ENCODE data around the gene MSI2.

MSI2 gene

GRCh38 chr17:57533684-57534305 lies 277.5 kb downstream of the MSI2 start:
- DNase-seq, result no peak

- DNase-seq, result no peak
Observed at GRCh38 chr17:57534863-57535248, 278.5 kb downstream of the MSI2 start.

GRCh38 chr17:57535249-57535966 lies 279.1 kb downstream of the MSI2 start:
- DNase-seq, result peak in 1 of 2 experiments; percentile 67

GRCh38 chr17:57536289-57536688 lies 280.0 kb downstream of the MSI2 start:
- DNase-seq, result no peak

- no peak for DNase-seq
Observed at GRCh38 chr17:57536789-57537523, 280.6 kb downstream of the MSI2 start.

GRCh38 chr17:57537524-57538410 lies 281.4 kb downstream of the MSI2 start:
- no peak for DNase-seq

DNA sequence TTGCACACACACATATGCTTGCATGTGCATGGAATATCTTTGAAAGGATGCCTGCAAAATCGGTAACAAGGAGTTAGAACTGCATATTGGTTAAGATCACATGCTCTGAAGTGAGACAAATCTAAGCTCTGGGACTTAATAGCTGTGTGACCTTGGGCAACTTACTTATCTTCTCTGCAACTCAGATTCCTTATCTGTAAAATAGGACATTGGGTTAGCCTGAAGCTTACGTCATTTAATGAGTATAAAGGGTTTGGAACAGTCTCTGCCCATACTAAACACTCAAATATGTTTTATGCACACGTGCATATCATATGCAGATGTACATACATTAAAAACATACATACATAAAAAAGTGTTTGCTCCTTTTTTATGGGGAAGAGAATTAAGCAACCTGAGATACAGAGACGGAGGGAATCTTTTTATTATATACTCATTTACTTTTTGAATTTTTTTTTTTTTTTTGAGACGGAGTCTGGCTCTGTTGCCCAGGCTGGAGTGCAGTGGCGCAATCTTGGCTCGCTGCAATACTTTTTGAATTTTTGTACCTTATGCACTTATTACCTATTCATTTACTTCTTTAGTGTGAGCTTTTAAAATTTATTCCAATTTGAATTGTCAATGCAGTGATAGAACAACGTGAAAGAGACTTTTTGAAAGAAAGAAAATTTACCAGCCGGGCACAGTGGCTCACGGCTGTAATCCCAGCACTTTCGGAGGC lies 282.6 kb downstream of the MSI2 start:
- no peak for DNase-seq

GRCh38 chr17:57539529-57540301 lies 283.4 kb downstream of the MSI2 start:
- DNase-seq, result no peak

- DNase-seq, result no peak
Observed at GRCh38 chr17:57540596-57540995, 284.3 kb downstream of the MSI2 start.

GRCh38 chr17:57541049-57541448 lies 284.7 kb downstream of the MSI2 start:
- DNase-seq, result no peak

DNA sequence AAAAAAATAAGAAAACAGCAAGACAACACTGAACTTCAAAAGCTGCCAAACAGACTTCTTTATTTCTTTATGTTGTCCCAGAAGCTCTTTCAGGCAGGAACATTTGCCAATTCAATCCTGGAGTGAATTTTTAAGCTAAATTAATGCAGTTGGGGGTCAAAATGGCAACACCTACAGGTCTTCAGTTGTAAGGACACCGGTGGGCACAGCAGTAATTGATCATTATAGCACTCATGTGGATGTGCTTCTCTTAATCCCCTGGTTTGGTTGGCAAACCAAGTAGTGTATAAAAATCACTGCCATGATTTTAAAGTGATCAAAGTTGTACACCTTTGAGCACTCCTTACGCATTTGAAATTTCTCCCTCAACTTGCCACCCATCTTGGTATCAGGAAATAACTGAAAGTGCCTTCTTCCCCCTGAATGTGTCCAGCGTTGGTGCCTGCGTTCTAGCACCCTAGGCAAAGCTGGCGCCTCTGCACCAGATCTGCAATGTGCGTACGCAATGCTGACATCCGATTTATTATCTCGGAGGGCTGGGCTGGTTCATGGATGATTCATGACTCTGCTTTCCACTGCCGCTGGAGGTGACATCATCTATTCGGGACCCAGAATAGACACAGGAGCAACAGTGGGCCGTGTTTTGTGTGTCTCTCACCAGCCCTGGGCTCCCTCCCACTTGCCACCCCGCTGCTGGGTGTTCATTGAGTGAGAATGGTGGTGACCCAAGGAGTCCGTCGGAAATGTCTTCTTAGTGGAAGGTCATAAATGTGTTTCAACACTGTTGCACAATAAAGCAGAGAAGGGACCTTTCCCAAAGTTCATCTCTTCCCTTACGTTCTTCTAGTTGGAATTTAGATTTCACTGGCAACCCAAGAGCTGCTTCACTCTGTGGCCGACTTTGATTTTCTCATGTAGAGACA lies 285.4 kb downstream of the MSI2 start:
- DNase-seq, result peak in 1 of 2 experiments; percentile 33

DNA sequence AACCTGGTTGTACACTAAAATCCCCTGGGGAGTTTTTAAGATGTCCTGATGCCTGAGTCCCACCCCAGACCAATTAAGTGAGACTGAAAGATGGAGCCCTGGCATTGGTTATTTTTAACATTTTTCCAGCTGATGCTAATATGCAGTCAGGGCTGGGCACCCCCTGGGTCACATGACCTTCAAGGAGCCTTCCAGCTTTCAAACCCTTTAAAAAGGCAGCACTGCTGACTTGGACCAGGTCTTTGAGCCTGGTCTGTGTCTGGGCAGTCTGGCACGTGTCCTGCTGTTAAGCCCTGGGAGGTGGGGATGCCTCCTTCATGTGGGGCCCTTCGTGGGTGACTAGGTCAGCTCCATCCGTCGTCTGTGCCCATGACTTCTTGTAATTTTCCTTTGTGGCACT lies 286.2 kb downstream of the MSI2 start:
- no peak for DNase-seq

GRCh38 chr17:57543230-57543629 lies 286.9 kb downstream of the MSI2 start:
- no peak for DNase-seq

DNA sequence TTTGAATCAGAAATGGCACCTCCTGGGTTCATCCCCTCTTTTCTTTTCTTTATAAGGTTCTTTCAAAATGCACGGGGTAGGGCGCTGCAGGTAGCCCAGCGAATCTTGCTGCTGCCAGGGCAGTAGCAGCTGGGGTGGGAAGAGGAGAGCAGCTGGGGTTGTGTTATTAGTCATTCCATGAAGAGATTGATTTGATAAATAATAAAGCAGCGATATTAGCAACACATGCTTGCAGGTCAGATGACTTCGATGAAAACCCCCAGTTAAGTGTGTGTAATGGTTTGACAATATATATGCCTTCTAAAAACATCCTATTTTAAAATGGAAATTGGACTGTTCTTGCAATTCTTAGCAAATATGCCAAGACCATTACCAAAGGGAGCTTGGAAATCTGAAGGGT lies 288.1 kb downstream of the MSI2 start:
- DNase-seq, result peak in 1 of 2 experiments; percentile 29

- peak in 1 of 2 experiments; percentile 9 for DNase-seq
Observed at GRCh38 chr17:57544834-57545463, 288.6 kb downstream of the MSI2 start.

DNA sequence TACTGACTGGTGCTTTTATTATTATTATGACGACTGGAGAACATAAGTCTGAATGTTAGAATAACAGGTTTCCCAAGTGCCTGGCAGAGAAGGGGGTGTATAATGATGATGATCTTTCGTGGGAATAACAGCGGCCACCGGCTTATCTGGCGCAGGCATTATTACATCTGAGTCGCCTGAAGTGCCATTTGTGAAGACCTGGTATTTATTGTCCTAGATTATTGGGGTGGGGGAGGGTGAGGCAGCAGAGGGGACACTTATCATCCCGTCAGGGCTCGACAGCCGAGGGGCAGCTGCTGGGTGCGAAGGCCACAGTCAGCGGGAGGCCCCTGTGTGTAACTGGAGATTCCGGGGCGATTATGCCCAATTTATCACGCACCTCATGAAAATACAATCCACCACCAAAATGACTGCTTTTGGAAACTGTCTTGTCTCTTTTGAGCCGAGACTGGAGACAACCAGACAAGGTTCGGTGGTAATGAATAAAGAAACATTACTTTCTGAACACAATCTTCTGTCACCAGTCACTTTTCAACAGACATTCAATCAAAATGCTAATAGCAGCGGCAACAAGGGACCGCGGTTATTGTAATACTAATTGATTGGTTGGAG lies 289.5 kb downstream of the MSI2 start:
- DNase-seq, result no peak

DNA sequence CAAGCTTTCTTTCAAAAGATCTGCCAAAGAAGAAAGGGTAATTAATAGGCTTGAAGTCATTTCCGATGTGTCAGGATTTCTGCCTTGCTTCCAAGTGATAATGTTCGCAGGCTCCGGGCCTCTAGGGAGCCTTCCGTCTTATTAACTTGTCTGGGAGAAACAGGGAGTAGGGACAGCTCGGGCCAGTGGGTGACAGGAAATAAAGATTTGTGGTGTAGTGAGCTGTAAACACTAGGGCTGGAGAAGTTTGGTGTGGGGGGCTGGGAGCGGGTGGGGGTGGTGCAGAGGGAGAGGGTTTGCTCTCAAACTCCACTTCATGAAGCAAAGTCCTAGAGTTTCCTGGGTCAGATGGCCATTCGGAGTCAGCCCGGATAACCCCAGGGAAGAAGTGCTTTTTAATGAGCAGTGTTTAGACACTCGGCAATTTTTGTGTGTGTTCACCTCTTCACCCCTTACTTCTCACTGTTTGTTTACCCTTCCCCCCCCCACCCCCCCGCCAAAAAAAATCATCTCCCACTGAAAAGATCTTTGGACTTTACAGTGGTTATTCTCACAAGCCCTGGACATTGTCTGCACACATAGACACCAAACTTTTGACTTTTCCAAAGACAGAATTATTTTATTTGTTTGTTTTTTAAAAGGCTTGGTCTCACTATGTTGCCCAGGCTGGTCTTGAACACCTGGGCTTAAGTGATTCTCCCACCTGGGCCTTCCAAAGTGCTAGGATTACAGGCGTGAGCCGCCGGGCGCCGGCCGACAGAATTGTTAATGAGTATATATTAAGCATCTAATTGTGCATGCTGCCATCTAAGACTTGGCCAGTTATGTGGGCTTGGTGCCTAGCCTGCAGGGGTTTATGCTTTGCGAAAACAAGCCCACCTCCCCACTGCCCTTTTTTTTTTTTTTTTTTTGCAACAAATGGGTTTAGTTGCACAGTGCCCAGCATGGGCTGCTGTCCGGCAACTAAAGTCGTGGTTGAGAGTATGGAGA lies 292.4 kb downstream of the MSI2 start:
- DNase-seq, result no peak

DNA sequence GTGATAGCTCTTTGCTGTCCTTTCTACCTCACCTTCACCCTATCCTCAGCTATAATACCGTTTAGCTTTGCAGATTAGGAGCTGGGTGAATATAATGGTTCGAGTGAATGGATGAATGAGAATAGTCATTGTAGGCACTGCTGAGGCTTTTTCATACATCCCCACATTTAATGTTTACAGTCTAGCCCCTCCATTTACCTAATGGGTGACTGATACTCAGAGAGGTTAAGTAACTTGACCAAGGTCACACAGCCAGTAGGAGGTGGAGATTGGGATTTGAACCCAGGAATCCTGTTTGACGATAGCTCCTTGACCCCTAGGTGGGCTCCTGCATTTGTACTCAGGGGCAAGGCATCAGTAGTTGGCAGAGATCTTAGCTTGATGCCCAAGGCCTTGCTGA lies 293.1 kb downstream of the MSI2 start:
- DNase-seq, result no peak

All from NCI-H446 (cell line).